ENCODE data around the gene KCNQ1. TPM values are rescaled to one million over a fixed set of nuclear protein-coding genes. Genes with fewer than 3 reads are reported as not detected.
A peak's percentile ranks its signal among the peaks of the same experiment; 100 is the strongest.

The KCNQ1 gene
- total and polyA plus RNA-seq, 2 donors (not counting 1 experiment from before 2014, with no cell fraction given) = not detected

DNA sequence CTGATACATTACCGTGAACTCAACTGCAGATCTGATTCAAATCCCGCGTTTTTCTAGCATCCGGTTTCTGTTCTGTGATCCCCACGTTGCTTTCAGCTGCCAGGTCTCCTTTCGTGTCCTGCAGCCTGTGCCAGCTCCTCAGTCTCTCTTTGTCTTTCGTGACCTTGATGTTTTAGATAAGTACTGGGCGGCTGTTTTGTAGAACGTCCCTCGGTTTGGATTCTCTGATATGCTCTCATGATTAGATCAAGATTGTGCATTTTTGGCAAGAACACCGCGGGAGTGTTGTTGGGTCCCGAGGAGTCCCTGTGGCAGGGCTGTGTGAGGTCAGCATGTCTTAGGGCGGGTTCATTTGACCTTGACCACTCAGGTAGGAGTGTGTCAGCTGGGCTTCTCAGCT lies 38.6 kb downstream of the KCNQ1 start:
- Histone ChIP-seq H3K9ac (ENCODE audit: insufficient read depth, low read length) (no peak overlapping the region), H3K27me3 (ENCODE audit: control insufficient read depth, insufficient read depth, low read length) (peaks cover 3% of the 10 kb centered on the region), H4K20me1 (ENCODE audit: control insufficient read depth, extremely low read depth, insufficient read depth, low read length) (no peaks in the 10 kb centered on the region), H3K79me2 (ENCODE audit: control insufficient read depth, insufficient read depth, low read length) (no peaks in the 10 kb centered on the region), H3K4me3 (replicated peaks in 1 of 4; ENCODE audit: control extremely low read depth in 1 of 4, insufficient read depth in 1 of 4, low read depth in 3 of 4, low read length in 4 of 4) (no peak overlapping the region), H2AFZ (ENCODE audit: low read length) (no peak overlapping the region), H3K27ac (ENCODE audit: insufficient read depth, low read length) (no peak overlapping the region), H3K9me3 (ENCODE audit: control insufficient read depth, insufficient read depth, low read depth, low read length) (no peaks in the 10 kb centered on the region), H3K4me1 (ENCODE audit: control insufficient read depth, extremely low read depth, insufficient read depth, low read length) (no peaks in the 10 kb centered on the region), H3K36me3 (ENCODE audit: control insufficient read depth, insufficient read depth, low read length) (no peaks in the 10 kb centered on the region), H3K4me2 (ENCODE audit: extremely low read depth, insufficient read depth, low read length) (no peak overlapping the region)
- DNase-seq (ENCODE audit: low read depth in 2 of 2) = no peak
- TF ChIP-seq, protein P1, sequence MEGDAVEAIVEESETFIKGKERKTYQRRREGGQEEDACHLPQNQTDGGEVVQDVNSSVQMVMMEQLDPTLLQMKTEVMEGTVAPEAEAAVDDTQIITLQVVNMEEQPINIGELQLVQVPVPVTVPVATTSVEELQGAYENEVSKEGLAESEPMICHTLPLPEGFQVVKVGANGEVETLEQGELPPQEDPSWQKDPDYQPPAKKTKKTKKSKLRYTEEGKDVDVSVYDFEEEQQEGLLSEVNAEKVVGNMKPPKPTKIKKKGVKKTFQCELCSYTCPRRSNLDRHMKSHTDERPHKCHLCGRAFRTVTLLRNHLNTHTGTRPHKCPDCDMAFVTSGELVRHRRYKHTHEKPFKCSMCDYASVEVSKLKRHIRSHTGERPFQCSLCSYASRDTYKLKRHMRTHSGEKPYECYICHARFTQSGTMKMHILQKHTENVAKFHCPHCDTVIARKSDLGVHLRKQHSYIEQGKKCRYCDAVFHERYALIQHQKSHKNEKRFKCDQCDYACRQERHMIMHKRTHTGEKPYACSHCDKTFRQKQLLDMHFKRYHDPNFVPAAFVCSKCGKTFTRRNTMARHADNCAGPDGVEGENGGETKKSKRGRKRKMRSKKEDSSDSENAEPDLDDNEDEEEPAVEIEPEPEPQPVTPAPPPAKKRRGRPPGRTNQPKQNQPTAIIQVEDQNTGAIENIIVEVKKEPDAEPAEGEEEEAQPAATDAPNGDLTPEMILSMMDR (conservative IDR thresholded peaks at IDR 0.05 in 1 of 2, IDR thresholded peaks at IDR 0.05 in 1 of 2; ENCODE audit: low read depth in 1 of 2, low read length in 2 of 2) = no peak
- no peak for TF ChIP-seq EZH2 (IDR thresholded peaks at IDR 0.05; ENCODE audit: low read length, missing control alignments)

DNA sequence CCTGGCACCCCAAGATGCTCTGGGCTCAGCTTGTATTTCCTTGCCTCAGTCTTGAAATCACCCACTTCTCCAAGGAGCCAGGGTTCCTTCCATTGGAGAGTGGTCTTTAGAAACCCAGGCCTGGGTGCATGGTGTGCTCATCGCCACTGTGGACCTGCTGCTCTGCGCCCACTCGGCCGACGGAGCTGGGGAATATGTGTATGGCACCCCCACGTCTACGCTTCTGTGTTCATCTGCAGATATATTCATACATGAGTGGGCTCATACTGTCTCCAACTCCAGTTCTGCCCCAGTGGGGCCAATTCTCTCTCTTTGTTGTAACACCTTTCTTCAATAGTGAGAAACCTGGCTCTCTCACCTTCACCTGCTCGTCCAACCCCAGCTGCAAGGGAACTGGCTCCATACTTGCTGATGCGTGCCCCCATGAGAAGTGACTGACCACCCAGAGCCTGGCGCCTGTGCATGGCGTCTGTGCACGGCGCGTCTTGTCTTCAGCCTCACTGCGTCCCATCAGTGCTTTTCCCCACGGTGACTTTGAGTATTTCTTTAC lies 39.8 kb downstream of the KCNQ1 start:
- Histone ChIP-seq H3K9me3 (ENCODE audit: control insufficient read depth, insufficient read depth, low read depth, low read length) (no peaks in the 10 kb centered on the region), H3K4me2 (ENCODE audit: extremely low read depth, insufficient read depth, low read length) (no peak overlapping the region), H3K27ac (ENCODE audit: insufficient read depth, low read length) (no peak overlapping the region), H3K9ac (ENCODE audit: insufficient read depth, low read length) (no peak overlapping the region), H3K27me3 (ENCODE audit: control insufficient read depth, insufficient read depth, low read length) (peaks cover 3% of the 10 kb centered on the region), H3K79me2 (ENCODE audit: control insufficient read depth, insufficient read depth, low read length) (no peaks in the 10 kb centered on the region), H3K4me3 (replicated peaks in 1 of 4; ENCODE audit: control extremely low read depth in 1 of 4, insufficient read depth in 1 of 4, low read depth in 3 of 4, low read length in 4 of 4) (no peak overlapping the region), H3K36me3 (ENCODE audit: control insufficient read depth, insufficient read depth, low read length) (no peaks in the 10 kb centered on the region), H2AFZ (ENCODE audit: low read length) (no peak overlapping the region), H3K4me1 (ENCODE audit: control insufficient read depth, extremely low read depth, insufficient read depth, low read length) (no peaks in the 10 kb centered on the region), H4K20me1 (ENCODE audit: control insufficient read depth, extremely low read depth, insufficient read depth, low read length) (no peaks in the 10 kb centered on the region)
- no peak for DNase-seq (ENCODE audit: low read depth in 2 of 2)
- TF ChIP-seq EZH2 (IDR thresholded peaks at IDR 0.05; ENCODE audit: low read length, missing control alignments) = no peak
- TF ChIP-seq, protein P1 (conservative IDR thresholded peaks at IDR 0.05 in 1 of 2, IDR thresholded peaks at IDR 0.05 in 1 of 2; ENCODE audit: low read depth in 1 of 2, low read length in 2 of 2) = no peak

DNA sequence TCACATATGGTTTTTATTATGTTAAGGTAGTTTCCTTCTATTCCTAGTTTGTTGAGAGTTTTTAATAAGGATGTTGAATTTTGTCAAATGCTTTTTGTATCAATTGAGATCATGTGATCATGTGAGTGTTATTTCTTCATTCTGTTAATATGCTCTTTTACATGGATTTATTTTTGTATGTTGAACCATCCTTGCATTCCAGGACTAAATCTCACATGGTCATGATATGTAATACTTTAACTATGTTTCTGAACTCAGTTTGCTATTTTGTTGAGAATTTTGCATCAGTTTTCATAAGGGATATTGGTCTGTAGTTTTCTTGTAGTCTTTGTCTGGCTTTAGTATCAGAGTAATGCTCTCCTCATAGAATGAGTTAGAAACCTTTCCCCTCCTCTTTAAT lies 43.2 kb downstream of the KCNQ1 start:
- H3K27me3 ChIP-seq (ENCODE audit: control insufficient read depth, insufficient read depth, low read length) = no peaks in the 10 kb centered on the region
- no peaks in the 10 kb centered on the region for H3K9me3 ChIP-seq (ENCODE audit: control insufficient read depth, insufficient read depth, low read depth, low read length)
- H4K20me1 ChIP-seq (ENCODE audit: control insufficient read depth, extremely low read depth, insufficient read depth, low read length) = no peaks in the 10 kb centered on the region
- H3K36me3 ChIP-seq (ENCODE audit: control insufficient read depth, insufficient read depth, low read length) = no peaks in the 10 kb centered on the region
- H3K4me2 ChIP-seq (ENCODE audit: extremely low read depth, insufficient read depth, low read length) = no peak overlapping the region
- peak in 1 of 2 donors; percentile 5 for DNase-seq (ENCODE audit: low read depth in 2 of 2)
- H3K4me1 ChIP-seq (ENCODE audit: control insufficient read depth, extremely low read depth, insufficient read depth, low read length) = no peaks in the 10 kb centered on the region
- H3K79me2 ChIP-seq (ENCODE audit: control insufficient read depth, insufficient read depth, low read length) = no peaks in the 10 kb centered on the region
- TF ChIP-seq, protein P1 (conservative IDR thresholded peaks at IDR 0.05 in 1 of 2, IDR thresholded peaks at IDR 0.05 in 1 of 2; ENCODE audit: low read depth in 1 of 2, low read length in 2 of 2) = no peak
- no peak for TF ChIP-seq EZH2 (IDR thresholded peaks at IDR 0.05; ENCODE audit: low read length, missing control alignments)
- no peak overlapping the region for H3K4me3 ChIP-seq (replicated peaks in 1 of 4; ENCODE audit: control extremely low read depth in 1 of 4, insufficient read depth in 1 of 4, low read depth in 3 of 4, low read length in 4 of 4)
- no peak overlapping the region for H3K27ac ChIP-seq (ENCODE audit: insufficient read depth, low read length)
- no peak overlapping the region for H3K9ac ChIP-seq (ENCODE audit: insufficient read depth, low read length)
- H2AFZ ChIP-seq (ENCODE audit: low read length) = no peak overlapping the region

Measured in fibroblast of lung (primary cell).